IMR-90 (cell line): Measurements from ENCODE around the gene IST1. TPM values are rescaled to one million over a fixed set of nuclear protein-coding genes. Genes with fewer than 3 reads are reported as not detected.

Experiments used
- ATAC-seq: fragments of 200-7000 bp; cut with Tn5 transposase; 2 replicates; pipeline ENCODE4 v1.9.1; 2020; ENCODE audit warnings: low read depth, mild to moderate bottlenecking, moderate library complexity
- BruUV-seq: library from RNA; stranded (reverse); fragments of 400-500 nt; replicated peaks from 2 replicates; lab custom pipeline; 2021; lab: Mats Ljungman, UMichigan
- CTCF ChIA-PET: fragments of 300-600 bp; formaldehyde crosslinking; extraction: SDS; loops from one replicate; lab custom pipeline; 2021; ENCODE audit warnings: antibody characterized with exemption; lab: Yijun Ruan, JAX
- POLR2A ChIA-PET: fragments of 300-600 bp; sonication (Branson Sonifier 250); formaldehyde crosslinking; loops from one replicate; lab custom pipeline; 2022; ENCODE audit warnings: antibody characterized with exemption; ENCODE audit not compliant: unreplicated experiment; lab: Charles Lee
- DNase-seq: peaks from one replicate; pipeline ENCODE4 v3.0.0; 2013
- H2AFZ ChIP-seq: replicated peaks from 2 replicates; pipeline ENCODE3; 2013; ENCODE audit warnings: low read length, mild to moderate bottlenecking; ENCODE audit not compliant: poor library complexity
- H2AK5ac ChIP-seq: 2 replicates; pipeline ENCODE4 v1.6.1; 2013; ENCODE audit warnings: low read depth, low read length, inconsistent platforms
- H2AK9ac ChIP-seq: replicated peaks from 2 replicates; pipeline ENCODE3; 2013; ENCODE audit warnings: mild to moderate bottlenecking, low read depth, low read length, moderate library complexity; ENCODE audit not compliant: poor library complexity
- H2BK120ac ChIP-seq: 2 replicates; pipeline ENCODE4 v1.6.1; 2013; ENCODE audit warnings: low read depth, low read length, inconsistent platforms
- H2BK15ac ChIP-seq: 3 replicates; pipeline ENCODE4 v1.6.1; 2013; ENCODE audit warnings: low read depth, low read length, inconsistent platforms
- H2BK20ac ChIP-seq: 2 replicates; pipeline ENCODE4 v1.6.1; 2013; ENCODE audit warnings: low read depth, mild to moderate bottlenecking, inconsistent platforms, low read length, moderate library complexity
- H2BK5ac ChIP-seq: 2 replicates; pipeline ENCODE4 v1.6.1; 2013; ENCODE audit warnings: mild to moderate bottlenecking, low read depth, low read length, inconsistent platforms; ENCODE audit not compliant: poor library complexity, severe bottlenecking
- H3K14ac ChIP-seq: replicated peaks from 2 replicates; pipeline ENCODE4 v1.6.1; 2013; ENCODE audit warnings: low read depth, low read length, inconsistent platforms
- H3K18ac ChIP-seq: 2 replicates; pipeline ENCODE4 v1.6.1; 2013; ENCODE audit warnings: low read depth, low read length, control low read depth
- H3K23ac ChIP-seq: 2 replicates; pipeline ENCODE4 v1.6.1; 2013; ENCODE audit warnings: low read depth, low read length, inconsistent platforms
- H3K27ac ChIP-seq: 2 replicates; pipeline ENCODE4 v1.5.1; 2013; ENCODE audit warnings: mild to moderate bottlenecking, control low read depth, low read length; ENCODE audit not compliant: insufficient read depth
- H3K27me3 ChIP-seq: 2 replicates; pipeline ENCODE4 v1.6.1; 2013; ENCODE audit warnings: low read length; ENCODE audit not compliant: control insufficient read depth, insufficient read depth
- H3K36me3 ChIP-seq: 2 replicates; pipeline ENCODE4 v1.6.1; 2013; ENCODE audit warnings: low read length, mixed read lengths; ENCODE audit not compliant: control insufficient read depth, insufficient read depth
- H3K4ac ChIP-seq: 2 replicates; pipeline ENCODE4 v1.6.1; 2013; ENCODE audit warnings: low read depth, low read length, inconsistent platforms
- H3K4me1 ChIP-seq: 2 replicates; pipeline ENCODE4 v1.6.1; 2013; ENCODE audit warnings: low read length, mixed read lengths; ENCODE audit not compliant: control insufficient read depth, insufficient read depth
- H3K4me2 ChIP-seq: 2 replicates; pipeline ENCODE4 v1.6.1; 2013; ENCODE audit warnings: low read depth, mild to moderate bottlenecking, control low read depth, low read length, moderate library complexity
- H3K4me3 ChIP-seq: 2 replicates; pipeline ENCODE4 v1.5.1; 2013; ENCODE audit warnings: low read depth, mild to moderate bottlenecking, control low read depth, low read length, moderate library complexity; ENCODE audit not compliant: insufficient read depth
- H3K56ac ChIP-seq: 2 replicates; pipeline ENCODE4 v1.6.1; 2013; ENCODE audit warnings: low read length, inconsistent platforms; ENCODE audit not compliant: insufficient read depth; ENCODE audit errors: extremely low read depth
- H3K79me1 ChIP-seq, 2 experiments: 2 replicates each; pipeline ENCODE4 v1.6.1; 2013; ENCODE audit warnings: low read length in 2 of 2, inconsistent platforms in 1 of 2, low read depth in 1 of 2
- H3K9ac ChIP-seq: 2 replicates; pipeline ENCODE4 v1.6.1; 2013; ENCODE audit warnings: low read depth, low read length, control low read depth
- H3K9me1 ChIP-seq: 2 replicates; pipeline ENCODE4 v1.6.1; 2013; ENCODE audit warnings: low read length, inconsistent platforms; ENCODE audit not compliant: insufficient read depth
- H3K9me3 ChIP-seq: 2 replicates; pipeline ENCODE4 v1.6.1; 2013; ENCODE audit warnings: low read length; ENCODE audit not compliant: control insufficient read depth, insufficient read depth
- H4K20me1 ChIP-seq: 2 replicates; pipeline ENCODE4 v1.6.1; 2013; ENCODE audit warnings: low read length, inconsistent platforms; ENCODE audit not compliant: insufficient read depth
- H4K5ac ChIP-seq: 2 replicates; pipeline ENCODE4 v1.6.1; 2013; ENCODE audit warnings: mild to moderate bottlenecking, low read depth, low read length, control low read depth
- H4K8ac ChIP-seq, 2 experiments: 2 replicates each; pipeline ENCODE4 v1.6.1; 2013; ENCODE audit warnings: low read depth in 2 of 2, low read length in 2 of 2, control low read depth in 1 of 2, inconsistent platforms in 1 of 2
- H4K91ac ChIP-seq: 2 replicates; pipeline ENCODE4 v1.6.1; 2013; ENCODE audit warnings: low read depth, low read length, inconsistent platforms; ENCODE audit not compliant: insufficient read depth
- BHLHE40 ChIP-seq: fragments of 150-350 bp; IDR thresholded peaks from 2 replicates; pipeline ENCODE4 v1.6.1; 2016; ENCODE audit warnings: mild to moderate bottlenecking, low read depth, low read length
- FOS ChIP-seq: fragments of 150-350 bp; IDR thresholded peaks from 2 replicates; pipeline ENCODE4 v1.6.1; 2016; ENCODE audit warnings: low read depth, low read length
- MAZ ChIP-seq: IDR thresholded peaks from 2 replicates; pipeline ENCODE4 v1.6.1; 2012; ENCODE audit warnings: low read depth, mild to moderate bottlenecking, low read length, improper control_type of control experiment, moderate library complexity, borderline replicate concordance
- MXI1 ChIP-seq: IDR thresholded peaks from 2 replicates; pipeline ENCODE4 v1.6.1; 2012; ENCODE audit warnings: low read depth, mild to moderate bottlenecking, low read length, moderate library complexity, borderline replicate concordance
- NFE2L2 ChIP-seq: fragments of 150-350 bp; IDR thresholded peaks from 2 replicates; pipeline ENCODE4 v1.6.1; 2016; ENCODE audit warnings: low read depth, mild to moderate bottlenecking, low read length
- RCOR1 ChIP-seq: IDR thresholded peaks from 2 replicates; pipeline ENCODE4 v1.6.1; 2012; ENCODE audit warnings: mild to moderate bottlenecking, low read length, improper control_type of control experiment; ENCODE audit not compliant: insufficient replicate concordance
- SMC3 ChIP-seq: fragments of 150-350 bp; IDR thresholded peaks from 2 replicates; pipeline ENCODE4 v1.6.1; 2016; ENCODE audit warnings: low read depth, mild to moderate bottlenecking, antibody characterized with exemption, low read length, moderate library complexity
- WGBS, 2 experiments: methylation state at CpG; one replicate each; pipeline versions ENCODE4 v1.1.5 to v1.1.7; 2013; ENCODE audit warnings: missing lambda C conversion rate in 2 of 2; ENCODE audit not compliant: insufficient read length in 1 of 2; ENCODE audit errors: extremely low coverage in 2 of 2; 5-methylcytosine and 5-hydroxymethylcytosine counted together
- dilution Hi-C: fragments of 300-500 bp; cut with HindIII; formaldehyde crosslinking; loops from one replicate; pipeline ENCODE4 v1.14.3; 2018; ENCODE audit warnings: low sequenced_read_pairs; ENCODE audit not compliant: unreplicated experiment
- in situ Hi-C: fragments of 300-500 bp; cut with MboI; formaldehyde crosslinking; loops from 3 replicates; pipeline ENCODE4 v1.14.3; 2019; ENCODE audit warnings: low sequenced_read_pairs, inconsistent platforms, mixed read lengths
- intact Hi-C: fragments of 100-400 bp; cut with micrococcal nuclease; formaldehyde crosslinking; loops from 2 replicates; pipeline ENCODE4 v1.10.0; 2022
- polyA plus RNA-seq, 3 experiments: library from polyadenylated mRNA; depleted of rRNA; stranded (reverse); fragments of >200 nt; gene quantifications; 2 replicates each; pipeline ENCODE4 v1.2.3, GENCODE V29; 2012; ENCODE audit warnings: low replicate concordance in 1 of 3
- total RNA-seq: library from RNA; depleted of rRNA; stranded (reverse); fragments of >200 nt; gene quantifications from 2 replicates; pipeline ENCODE4 v1.2.3, GENCODE V29; 2012
- TF ChIP-seq, protein P1 (sequence below): conservative IDR thresholded peaks from 2 replicates; pipeline ENCODE4 v1.5.1; 2012; ENCODE audit warnings: mild to moderate bottlenecking, low read depth, low read length, improper control_type of control experiment
- TF ChIP-seq, protein P2 (sequence below): fragments of 150-350 bp; IDR thresholded peaks from 2 replicates; pipeline ENCODE4 v1.6.1; 2016; ENCODE audit warnings: low read depth, mild to moderate bottlenecking, low read length, moderate library complexity, borderline replicate concordance

The IST1 gene
- total and polyA plus RNA-seq, 2 of the 4 experiments (the other 2 are of a cell fraction): 134 to 186 TPM

- no peaks in the 10 kb centered on the region for H3K9me1 ChIP-seq
- intact Hi-C loops (no loop called here), in situ Hi-C loops (no loop called here), dilution Hi-C loops (no loop called here)
- no peaks in the 10 kb centered on the region for H3K27me3 ChIP-seq
- no peak overlapping the region for H3K4me2 ChIP-seq
- no peak overlapping the region for H2BK15ac ChIP-seq
- H3K36me3 ChIP-seq: peaks cover 11% of the 10 kb centered on the region
- no CpG with 5 or more reads among the region's 2 CpGs for WGBS, 2 experiments
- no peak overlapping the region for H4K8ac ChIP-seq
- no peak overlapping the region for H3K27ac ChIP-seq
- TF ChIP-seq NFE2L2 (no peak), FOS (no peak), BHLHE40 (no peak), SMC3 (no peak), MAZ (no peak), MXI1 (no peak), RCOR1 (no peak)
- TF ChIP-seq, protein P1, sequence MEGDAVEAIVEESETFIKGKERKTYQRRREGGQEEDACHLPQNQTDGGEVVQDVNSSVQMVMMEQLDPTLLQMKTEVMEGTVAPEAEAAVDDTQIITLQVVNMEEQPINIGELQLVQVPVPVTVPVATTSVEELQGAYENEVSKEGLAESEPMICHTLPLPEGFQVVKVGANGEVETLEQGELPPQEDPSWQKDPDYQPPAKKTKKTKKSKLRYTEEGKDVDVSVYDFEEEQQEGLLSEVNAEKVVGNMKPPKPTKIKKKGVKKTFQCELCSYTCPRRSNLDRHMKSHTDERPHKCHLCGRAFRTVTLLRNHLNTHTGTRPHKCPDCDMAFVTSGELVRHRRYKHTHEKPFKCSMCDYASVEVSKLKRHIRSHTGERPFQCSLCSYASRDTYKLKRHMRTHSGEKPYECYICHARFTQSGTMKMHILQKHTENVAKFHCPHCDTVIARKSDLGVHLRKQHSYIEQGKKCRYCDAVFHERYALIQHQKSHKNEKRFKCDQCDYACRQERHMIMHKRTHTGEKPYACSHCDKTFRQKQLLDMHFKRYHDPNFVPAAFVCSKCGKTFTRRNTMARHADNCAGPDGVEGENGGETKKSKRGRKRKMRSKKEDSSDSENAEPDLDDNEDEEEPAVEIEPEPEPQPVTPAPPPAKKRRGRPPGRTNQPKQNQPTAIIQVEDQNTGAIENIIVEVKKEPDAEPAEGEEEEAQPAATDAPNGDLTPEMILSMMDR: no peak
- TF ChIP-seq, protein P2, sequence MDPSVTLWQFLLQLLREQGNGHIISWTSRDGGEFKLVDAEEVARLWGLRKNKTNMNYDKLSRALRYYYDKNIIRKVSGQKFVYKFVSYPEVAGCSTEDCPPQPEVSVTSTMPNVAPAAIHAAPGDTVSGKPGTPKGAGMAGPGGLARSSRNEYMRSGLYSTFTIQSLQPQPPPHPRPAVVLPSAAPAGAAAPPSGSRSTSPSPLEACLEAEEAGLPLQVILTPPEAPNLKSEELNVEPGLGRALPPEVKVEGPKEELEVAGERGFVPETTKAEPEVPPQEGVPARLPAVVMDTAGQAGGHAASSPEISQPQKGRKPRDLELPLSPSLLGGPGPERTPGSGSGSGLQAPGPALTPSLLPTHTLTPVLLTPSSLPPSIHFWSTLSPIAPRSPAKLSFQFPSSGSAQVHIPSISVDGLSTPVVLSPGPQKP: no peak
- ChIA-PET POLR2A (no interaction called here), CTCF (interaction anchor here (1.8 kb wide), 1 partner anchor 12 kb away, joined by 10 read pairs; no protein-coding TSS in a partner anchor)
- H3K23ac ChIP-seq: no peak overlapping the region
- no peaks in the 10 kb centered on the region for H3K9me3 ChIP-seq
- no peaks in the 10 kb centered on the region for H4K20me1 ChIP-seq
- H3K4me3 ChIP-seq: no peak overlapping the region
- no peak overlapping the region for H3K14ac ChIP-seq
- H4K5ac ChIP-seq: no peak overlapping the region
- no peak overlapping the region for H2BK5ac ChIP-seq
- no peak overlapping the region for H3K9ac ChIP-seq
- H3K18ac ChIP-seq: no peak overlapping the region
- DNase-seq (no peak), ATAC-seq (no peak)
- no peak overlapping the region for H2AFZ ChIP-seq
- no peak overlapping the region for H4K91ac ChIP-seq
- peaks cover 4 to 6% of the 10 kb centered on the region in 2 experiments; a peak in 2 of 4 replicates for H3K79me1 ChIP-seq
- no peak overlapping the region for H2AK5ac ChIP-seq
- no peak overlapping the region for H3K56ac ChIP-seq
- no peak overlapping the region for H2BK20ac ChIP-seq
- H2AK9ac ChIP-seq: no peak overlapping the region
- BruUV-seq: no TSS peak
- H2BK120ac ChIP-seq: no peak overlapping the region
- no peaks in the 10 kb centered on the region for H3K4me1 ChIP-seq
- H3K4ac ChIP-seq: no peak overlapping the region
Measured at GRCh38 chr16:71870818-71871217, 24.5 kb upstream of the IST1 start.
